SH-SY5Y (cell line): ENCODE measurements around the gene SORCS3.

ENCODE experiments used
- GATA2 ChIP-seq: IDR thresholded peaks from 2 replicates; pipeline ENCODE4 v1.6.1; 2011; ENCODE audit warnings: mild to moderate bottlenecking, low read depth, low read length
- GATA3 ChIP-seq: IDR thresholded peaks from 2 replicates; pipeline ENCODE4 v1.6.1; 2011; ENCODE audit warnings: low read depth, mild to moderate bottlenecking, low read length, moderate library complexity

GRCh38 chr10:105070952-105071351, 429.9 kb downstream of the SORCS3 start:
- no peak for TF ChIP-seq GATA2
- no peak for TF ChIP-seq GATA3
